H1 (cell line): ENCODE data around the gene GNB1L. TPM values are rescaled to one million over a fixed set of nuclear protein-coding genes. Genes with fewer than 3 reads are reported as not detected.

Experiments
- CTCF ChIA-PET: fragments of 300-600 bp; sonication (Branson Sonifier 250); formaldehyde crosslinking; loops from one replicate; lab custom pipeline; 2021; ENCODE audit not compliant: partially characterized antibody; lab: Charles Lee
- POLR2A ChIA-PET: fragments of 300-600 bp; sonication (Branson Sonifier 250); formaldehyde crosslinking; loops from one replicate; lab custom pipeline; 2021; ENCODE audit warnings: inconsistent platforms; ENCODE audit not compliant: partially characterized antibody; lab: Charles Lee
- DNase-seq, 2 experiments: peaks; one replicate each; pipeline versions ENCODE4 v3.0.0 to v3.0.0-alpha.2; 2010 to 2022; ENCODE audit warnings: low spot score in 2 of 2, low read depth in 1 of 2, mixed read lengths in 1 of 2
- FAIRE-seq: peaks from 2 replicates; lab custom pipeline; 2011; peaks lifted over from hg19 to GRCh38; lab: Jason Lieb, UNC
- H2AFZ ChIP-seq: 2 replicates; pipeline ENCODE4 v1.8.1; 2012; ENCODE audit warnings: low read length, inconsistent platforms
- H2AK5ac ChIP-seq: 2 replicates; pipeline ENCODE4 v1.6.1; 2013; ENCODE audit warnings: low read depth, low read length
- H2BK120ac ChIP-seq: replicated peaks from 2 replicates; pipeline ENCODE3; 2013; ENCODE audit warnings: low read depth, low read length, inconsistent platforms
- H2BK12ac ChIP-seq: 2 replicates; pipeline ENCODE4 v1.6.1; 2013; ENCODE audit warnings: low read depth, low read length
- H2BK15ac ChIP-seq: 2 replicates; pipeline ENCODE4 v1.6.1; 2013; ENCODE audit warnings: low read length
- H2BK20ac ChIP-seq: 2 replicates; pipeline ENCODE4 v1.6.1; 2013; ENCODE audit warnings: low read length
- H2BK5ac ChIP-seq: 2 replicates; pipeline ENCODE4 v1.6.1; 2013; ENCODE audit warnings: low read depth, low read length
- H3K14ac ChIP-seq: 2 replicates; pipeline ENCODE4 v1.6.1; 2013; ENCODE audit warnings: inconsistent platforms; ENCODE audit not compliant: insufficient read length
- H3K18ac ChIP-seq: 2 replicates; pipeline ENCODE4 v1.6.1; 2013; ENCODE audit warnings: low read length; ENCODE audit errors: extremely low read depth
- H3K23ac ChIP-seq: 2 replicates; pipeline ENCODE4 v1.6.1; 2013; ENCODE audit warnings: inconsistent platforms; ENCODE audit not compliant: insufficient read length
- H3K23me2 ChIP-seq: 2 replicates; pipeline ENCODE4 v1.6.1; 2013; ENCODE audit warnings: low read depth, low read length
- H3K27ac ChIP-seq: 2 replicates; pipeline ENCODE4 v1.6.1; 2011; ENCODE audit warnings: low read depth, low read length, inconsistent platforms
- H3K27me3 ChIP-seq, 4 experiments: replicated peaks in 1 of 4; 1 replicate in 1 of 4; 2 replicates in 3 of 4; pipeline versions ENCODE4 v1.6.1 to v1.8.1; 2011 to 2013; ENCODE audit warnings: low read length in 3 of 4, mild to moderate bottlenecking in 3 of 4, inconsistent platforms in 2 of 4, mixed read lengths in 2 of 4, moderate library complexity in 1 of 4; ENCODE audit not compliant: control insufficient read depth in 3 of 4, insufficient read depth in 3 of 4; ENCODE audit errors: extremely low read depth in 1 of 4
- H3K36me3 ChIP-seq, 4 experiments: 2 replicates each; pipeline versions ENCODE4 v1.6.1 to v1.8.1; 2011 to 2013; ENCODE audit warnings: mild to moderate bottlenecking in 4 of 4, low read length in 3 of 4, moderate library complexity in 2 of 4, control low read depth in 1 of 4, inconsistent platforms in 1 of 4; ENCODE audit not compliant: insufficient read depth in 4 of 4, control insufficient read depth in 2 of 4
- H3K4ac ChIP-seq: replicated peaks from 2 replicates; pipeline ENCODE3; 2013; ENCODE audit warnings: low read length, low read depth, mixed read lengths, inconsistent platforms; ENCODE audit not compliant: insufficient read length
- H3K4me1 ChIP-seq, 4 experiments: replicated peaks in 1 of 4; 1 replicate in 1 of 4; 2 replicates in 3 of 4; pipeline versions ENCODE4 v1.6.1 to v1.8.1; 2011 to 2013; ENCODE audit warnings: low read length in 3 of 4, inconsistent platforms in 2 of 4, mixed read lengths in 1 of 4; ENCODE audit not compliant: insufficient read depth in 4 of 4, control insufficient read depth in 3 of 4
- H3K4me2 ChIP-seq, 2 experiments: 2 replicates each; pipeline versions ENCODE4 v1.6.1 to v1.8.1; 2011 to 2013; ENCODE audit warnings: low read depth in 2 of 2, low read length in 2 of 2, control low read depth in 1 of 2, inconsistent platforms in 1 of 2, mild to moderate bottlenecking in 1 of 2; ENCODE audit not compliant: insufficient read depth in 1 of 2
- H3K4me3 ChIP-seq, 4 experiments: fragments of 200-600, 300-600 bp in 1 of 4; sonication (generic), shearing (Covaris generic), sonication (Bioruptor Twin) in 1 of 4; 2 replicates each; pipeline versions ENCODE4 v1.5.1 to v1.8.1; 2011 to 2016; ENCODE audit warnings: low read length in 4 of 4, low read depth in 3 of 4, control low read depth in 2 of 4, inconsistent platforms in 2 of 4, mild to moderate bottlenecking in 2 of 4, mixed read lengths in 1 of 4, moderate library complexity in 1 of 4; ENCODE audit not compliant: insufficient read depth in 2 of 4; ENCODE audit errors: extremely low read depth in 1 of 4
- H3K56ac ChIP-seq: replicated peaks from 2 replicates; pipeline ENCODE3; 2013; ENCODE audit warnings: low read depth, mild to moderate bottlenecking, mixed read lengths, low read length, inconsistent platforms; ENCODE audit not compliant: insufficient read length
- H3K79me1 ChIP-seq: 2 replicates; pipeline ENCODE4 v1.6.1; 2013; ENCODE audit warnings: low read depth, low read length, control low read depth
- H3K79me2 ChIP-seq, 2 experiments: 2 replicates each; pipeline versions ENCODE4 v1.6.1 to v1.8.1; 2012 to 2013; ENCODE audit warnings: low read length in 2 of 2, mild to moderate bottlenecking in 2 of 2, inconsistent platforms in 1 of 2; ENCODE audit not compliant: insufficient read depth in 2 of 2, control insufficient read depth in 1 of 2
- H3K9ac ChIP-seq, 4 experiments: replicated peaks in 1 of 4; 1 replicate in 1 of 4; 2 replicates in 3 of 4; pipeline versions ENCODE4 v1.6.1 to v1.8.1; 2011 to 2013; ENCODE audit warnings: low read depth in 3 of 4, low read length in 3 of 4, control low read depth in 2 of 4, mild to moderate bottlenecking in 2 of 4, moderate library complexity in 2 of 4, inconsistent platforms in 1 of 4; ENCODE audit errors: extremely low read depth in 1 of 4
- H3K9me3 ChIP-seq, 2 experiments: 2 replicates each; pipeline versions ENCODE4 v1.6.1 to v1.8.1; 2012 to 2013; ENCODE audit warnings: mild to moderate bottlenecking in 2 of 2, moderate library complexity in 2 of 2, control low read depth in 1 of 2, inconsistent platforms in 1 of 2, low read depth in 1 of 2, low read length in 1 of 2, mixed read lengths in 1 of 2; ENCODE audit not compliant: insufficient read depth in 2 of 2
- H4K20me1 ChIP-seq, 2 experiments: replicated peaks in 1 of 2; 2 replicates each; pipeline versions ENCODE3 to v1.8.1; 2011 to 2013; ENCODE audit warnings: inconsistent platforms in 2 of 2, low read length in 2 of 2, mild to moderate bottlenecking in 1 of 2; ENCODE audit not compliant: insufficient read depth in 2 of 2, control insufficient read depth in 1 of 2
- H4K5ac ChIP-seq: 2 replicates; pipeline ENCODE4 v1.6.1; 2013; ENCODE audit warnings: low read length, low read depth, mixed read lengths, inconsistent platforms; ENCODE audit not compliant: insufficient read length
- H4K8ac ChIP-seq: 2 replicates; pipeline ENCODE4 v1.8.0; 2013; ENCODE audit warnings: mild to moderate bottlenecking, moderate library complexity, low read length, inconsistent platforms; ENCODE audit not compliant: insufficient read depth; ENCODE audit errors: extremely low read depth
- H4K91ac ChIP-seq: replicated peaks from 2 replicates; pipeline ENCODE3; 2013; ENCODE audit warnings: low read length, mixed read lengths, inconsistent platforms; ENCODE audit not compliant: insufficient read length
- CEBPB ChIP-seq: IDR thresholded peaks from 2 replicates; pipeline ENCODE4 v1.6.1; 2012; ENCODE audit warnings: low read depth, low read length
- CHD1 ChIP-seq: IDR thresholded peaks from 2 replicates; pipeline ENCODE4 v1.6.1; 2012; ENCODE audit warnings: low read depth, low read length, improper control_type of control experiment
- CTBP2 ChIP-seq: IDR thresholded peaks from 2 replicates; pipeline ENCODE4 v1.7.0; 2011; ENCODE audit warnings: borderline replicate concordance, mild to moderate bottlenecking, moderate library complexity, mixed read lengths, low read length; ENCODE audit not compliant: insufficient read depth, insufficient read length
- KDM4A ChIP-seq: IDR thresholded peaks from one replicate; pipeline ENCODE4 v1.7.1; 2012; ENCODE audit warnings: low read depth, mild to moderate bottlenecking, moderate library complexity, low read length, inconsistent platforms; ENCODE audit not compliant: severe bottlenecking
- MAFK ChIP-seq: IDR thresholded peaks from 2 replicates; pipeline ENCODE4 v1.6.1; 2012; ENCODE audit warnings: low read depth, mild to moderate bottlenecking, improper control_type of control experiment, low read length
- NANOG ChIP-seq: IDR thresholded peaks from 2 replicates; pipeline ENCODE4 v1.6.1; 2011; ENCODE audit warnings: low read length, low read depth, mild to moderate bottlenecking, inconsistent platforms; ENCODE audit not compliant: insufficient read depth, poor library complexity, severe bottlenecking
- PHF8 ChIP-seq: fragments of 200-600 bp; sonication (generic); conservative IDR thresholded peaks from 2 replicates; pipeline ENCODE4 v1.7.1; 2012; ENCODE audit warnings: low read depth, mild to moderate bottlenecking, inconsistent platforms, low read length, moderate library complexity
- POLR2AphosphoS5 ChIP-seq: IDR thresholded peaks from 2 replicates; pipeline ENCODE4 v1.6.1; 2011; ENCODE audit warnings: low read depth, low read length
- RFX5 ChIP-seq: IDR thresholded peaks from 2 replicates; pipeline ENCODE4 v1.6.1; 2011; ENCODE audit warnings: low read depth, low read length, improper control_type of control experiment, borderline replicate concordance
- RXRA ChIP-seq: IDR thresholded peaks from 2 replicates; pipeline ENCODE4 v1.6.1; 2011; ENCODE audit warnings: low read depth, mild to moderate bottlenecking, low read length, moderate library complexity; ENCODE audit not compliant: insufficient read depth
- SIRT6 ChIP-seq: IDR thresholded peaks from one replicate; pipeline ENCODE4 v1.7.1; 2012; ENCODE audit warnings: low read length, inconsistent platforms
- SP1 ChIP-seq: IDR thresholded peaks from 2 replicates; pipeline ENCODE4 v1.6.1; 2011; ENCODE audit warnings: low read depth, low read length
- TAF7 ChIP-seq: optimal IDR thresholded peaks from 2 replicates; pipeline ENCODE3; 2011; ENCODE audit warnings: low read depth, mild to moderate bottlenecking, inconsistent platforms, low read length, moderate library complexity, borderline replicate concordance
- TBP ChIP-seq: IDR thresholded peaks from 2 replicates; pipeline ENCODE4 v1.6.1; 2011; ENCODE audit warnings: low read depth, low read length, improper control_type of control experiment
- TCF12 ChIP-seq: IDR thresholded peaks from 2 replicates; pipeline ENCODE4 v1.6.1; 2011; ENCODE audit warnings: low read depth, mild to moderate bottlenecking, low read length
- WGBS, 2 experiments: shearing (Covaris generic) in 1 of 2; methylation state at CpG; one replicate each; pipeline versions ENCODE4 v1.1.6 to v1.1.7; 2013 to 2015; ENCODE audit warnings: low lambda C conversion rate in 2 of 2, mixed read lengths in 2 of 2, inconsistent platforms in 1 of 2, low coverage in 1 of 2, missing lambda C conversion rate in 1 of 2; ENCODE audit not compliant: insufficient replicate concordance in 2 of 2, insufficient coverage in 1 of 2, insufficient read length in 1 of 2; ENCODE audit errors: extremely low coverage in 1 of 2, missing lambda C conversion rate in 1 of 2; 5-methylcytosine and 5-hydroxymethylcytosine counted together
- polyA plus RNA-seq, 7 experiments: library from polyadenylated mRNA; depleted of rRNA in 3 of 7; stranded (reverse) in 5 of 7; unstranded in 2 of 7; fragments of >200 nt in 5 of 7; fragments of 200-250 nt in 2 of 7; gene quantifications; 1 replicate in 5 of 7; 2 replicates in 1 of 7; 4 replicates in 1 of 7; pipeline versions ENCODE4 v1.2.1 to v1.2.3, GENCODE V29; 2011 to 2013; ENCODE audit warnings: missing spikeins in 2 of 7, mixed read lengths in 2 of 7
- total RNA-seq: library from RNA; stranded (reverse); fragmentation: NEBNext Ultra II Directional; extraction: Animal tissue kit (Norgen Biotek cat#: 25700); gene quantifications from 2 replicates; pipeline ENCODE4 v1.2.1, GENCODE V29; 2021

The GNB1L gene
- total and polyA plus RNA-seq, 2 of the 8 experiments (the other 6 are each of a cell fraction or from before 2014, with no cell fraction given), result 14.0 to 15.6 TPM

DNA sequence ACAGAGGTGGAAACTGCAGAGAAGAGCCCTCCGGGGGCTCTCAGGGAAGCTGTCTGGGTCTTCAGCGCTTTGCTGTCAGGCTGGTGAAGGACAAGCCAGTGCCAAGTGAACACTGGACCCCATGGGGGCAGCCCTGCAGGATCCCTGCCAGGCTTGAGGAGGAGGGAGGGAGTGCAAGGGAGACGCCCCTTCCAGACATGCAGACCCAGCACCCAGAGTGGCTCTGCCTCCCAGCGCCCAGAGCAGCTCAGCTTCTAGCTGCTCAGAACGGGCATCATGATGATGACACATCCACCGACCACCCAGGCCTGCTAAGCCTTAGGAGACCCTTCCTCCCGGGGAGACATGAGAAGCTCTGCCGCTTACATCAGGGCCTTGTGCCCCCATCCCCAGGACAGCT, 54.4 kb downstream of the GNB1L start:
- H3K36me3 ChIP-seq, result no peaks in the 10 kb centered on the region
- FAIRE-seq (no peak), DNase-seq (no peak)
- no peak overlapping the region for H3K23ac ChIP-seq
- H2AK5ac ChIP-seq, result no peak overlapping the region
- H2BK12ac ChIP-seq, result no peak overlapping the region
- POLR2A ChIA-PET, result interaction anchor here (1.1 kb wide), 1 partner anchor 54 kb away, joined by 3 read pairs; the partner anchor contains the start of genes GNB1L and RTL10
- no peak overlapping the region for H2BK120ac ChIP-seq
- H4K20me1 ChIP-seq, result peaks cover 0 to 3% of the 10 kb centered on the region in 2 experiments
- no peaks in the 10 kb centered on the region for H3K9me3 ChIP-seq
- no peak overlapping the region for H3K56ac ChIP-seq
- H3K9ac ChIP-seq, result no peak overlapping the region
- no peak overlapping the region for H3K4me3 ChIP-seq
- 98% methylated on average over 8 of the region's 8 CpGs; no CpG with 5 or more reads in 1 of the 2 experiments for WGBS, 2 experiments
- H4K5ac ChIP-seq, result no peak overlapping the region
- no peaks in the 10 kb centered on the region for H3K27me3 ChIP-seq
- no peak overlapping the region for H3K4ac ChIP-seq
- no peak overlapping the region for H2BK20ac ChIP-seq
- H3K4me2 ChIP-seq, result no peak overlapping the region
- CTCF ChIA-PET, result interaction anchor here (0.6 to 5.1 kb wide), 35 partner anchors 9 to 170 kb away, joined by 3 to 31 read pairs (median 4); no protein-coding TSS in a partner anchor
- H3K14ac ChIP-seq, result no peak overlapping the region
- no peaks in the 10 kb centered on the region for H3K79me2 ChIP-seq
- no peak overlapping the region for H3K18ac ChIP-seq
- 0 out of 2 replicates have a peak, but pooled peaks cover 2% of the 10 kb centered on the region for H3K79me1 ChIP-seq
- no peak overlapping the region for H3K27ac ChIP-seq
- no peak overlapping the region for H2BK5ac ChIP-seq
- H2BK15ac ChIP-seq, result no peak overlapping the region
- H2AFZ ChIP-seq, result no peak overlapping the region
- no peak overlapping the region for H4K91ac ChIP-seq
- H3K23me2 ChIP-seq, result no peaks in the 10 kb centered on the region
- H4K8ac ChIP-seq, result peak overlapping the region; percentile 80
- H3K4me1 ChIP-seq, result no peaks in the 10 kb centered on the region; a peak in 1 of 7 replicates
- TF ChIP-seq CHD1 (no peak), RXRA (no peak), RFX5 (no peak), MAFK (no peak), SIRT6 (no peak), TCF12 (no peak), CTBP2 (no peak), TBP (no peak), TAF7 (no peak), PHF8 (no peak), POLR2AphosphoS5 (no peak), SP1 (no peak), CEBPB (no peak), NANOG (no peak), KDM4A (no peak)
